ENCODE data around the gene TSHZ2.

Gene TSHZ2, protein sequence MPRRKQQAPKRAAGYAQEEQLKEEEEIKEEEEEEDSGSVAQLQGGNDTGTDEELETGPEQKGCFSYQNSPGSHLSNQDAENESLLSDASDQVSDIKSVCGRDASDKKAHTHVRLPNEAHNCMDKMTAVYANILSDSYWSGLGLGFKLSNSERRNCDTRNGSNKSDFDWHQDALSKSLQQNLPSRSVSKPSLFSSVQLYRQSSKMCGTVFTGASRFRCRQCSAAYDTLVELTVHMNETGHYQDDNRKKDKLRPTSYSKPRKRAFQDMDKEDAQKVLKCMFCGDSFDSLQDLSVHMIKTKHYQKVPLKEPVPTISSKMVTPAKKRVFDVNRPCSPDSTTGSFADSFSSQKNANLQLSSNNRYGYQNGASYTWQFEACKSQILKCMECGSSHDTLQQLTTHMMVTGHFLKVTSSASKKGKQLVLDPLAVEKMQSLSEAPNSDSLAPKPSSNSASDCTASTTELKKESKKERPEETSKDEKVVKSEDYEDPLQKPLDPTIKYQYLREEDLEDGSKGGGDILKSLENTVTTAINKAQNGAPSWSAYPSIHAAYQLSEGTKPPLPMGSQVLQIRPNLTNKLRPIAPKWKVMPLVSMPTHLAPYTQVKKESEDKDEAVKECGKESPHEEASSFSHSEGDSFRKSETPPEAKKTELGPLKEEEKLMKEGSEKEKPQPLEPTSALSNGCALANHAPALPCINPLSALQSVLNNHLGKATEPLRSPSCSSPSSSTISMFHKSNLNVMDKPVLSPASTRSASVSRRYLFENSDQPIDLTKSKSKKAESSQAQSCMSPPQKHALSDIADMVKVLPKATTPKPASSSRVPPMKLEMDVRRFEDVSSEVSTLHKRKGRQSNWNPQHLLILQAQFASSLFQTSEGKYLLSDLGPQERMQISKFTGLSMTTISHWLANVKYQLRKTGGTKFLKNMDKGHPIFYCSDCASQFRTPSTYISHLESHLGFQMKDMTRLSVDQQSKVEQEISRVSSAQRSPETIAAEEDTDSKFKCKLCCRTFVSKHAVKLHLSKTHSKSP (N-terminal part only)

DNA sequence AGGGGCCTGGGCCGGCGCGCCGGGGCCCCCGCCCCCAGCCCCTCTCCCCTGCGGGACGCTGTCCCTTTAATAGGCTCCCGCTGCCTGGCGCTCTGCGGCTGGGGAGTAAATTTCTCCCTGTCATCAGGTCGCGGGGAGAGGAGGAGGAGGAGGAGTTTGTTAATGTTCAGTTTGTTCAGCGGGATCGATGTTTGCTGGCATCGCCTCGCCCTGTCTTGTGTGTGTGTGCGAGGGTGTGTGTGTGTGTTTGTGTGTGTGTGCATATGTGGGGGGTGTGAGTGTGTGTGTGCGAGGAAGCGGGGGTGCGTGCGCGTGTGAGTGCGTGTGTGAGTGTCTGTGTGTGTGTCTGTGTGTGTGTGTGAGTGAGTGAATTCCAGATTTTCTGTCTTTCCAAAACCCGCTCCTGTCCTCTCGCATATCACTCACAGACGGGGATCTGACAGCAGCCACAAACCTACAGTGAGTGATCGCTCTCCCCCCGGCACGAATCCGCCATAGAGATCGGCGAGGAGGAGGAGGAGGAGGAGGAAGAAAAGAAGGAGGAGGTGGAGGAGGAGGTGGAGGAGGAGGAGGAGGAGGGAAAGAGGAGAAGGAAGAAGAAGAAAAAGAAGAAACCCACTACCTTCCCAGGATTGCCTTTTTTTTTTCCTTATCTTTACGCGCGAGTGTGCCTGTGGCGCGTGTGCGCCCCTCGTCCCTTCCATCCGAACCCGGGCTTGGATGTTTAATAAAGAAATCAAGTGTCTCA lies at the start of gene TSHZ2:
Gene TSHZ2 (plus strand): TSS at position 169 of the 748 bp plus-strand sequence. CDS start 936 bp downstream, outside the sequence.
- DNase-seq (ENCODE audit: low read depth in 2 of 2), result peak; percentile 21 to 70
- TF ChIP-seq, protein P1, sequence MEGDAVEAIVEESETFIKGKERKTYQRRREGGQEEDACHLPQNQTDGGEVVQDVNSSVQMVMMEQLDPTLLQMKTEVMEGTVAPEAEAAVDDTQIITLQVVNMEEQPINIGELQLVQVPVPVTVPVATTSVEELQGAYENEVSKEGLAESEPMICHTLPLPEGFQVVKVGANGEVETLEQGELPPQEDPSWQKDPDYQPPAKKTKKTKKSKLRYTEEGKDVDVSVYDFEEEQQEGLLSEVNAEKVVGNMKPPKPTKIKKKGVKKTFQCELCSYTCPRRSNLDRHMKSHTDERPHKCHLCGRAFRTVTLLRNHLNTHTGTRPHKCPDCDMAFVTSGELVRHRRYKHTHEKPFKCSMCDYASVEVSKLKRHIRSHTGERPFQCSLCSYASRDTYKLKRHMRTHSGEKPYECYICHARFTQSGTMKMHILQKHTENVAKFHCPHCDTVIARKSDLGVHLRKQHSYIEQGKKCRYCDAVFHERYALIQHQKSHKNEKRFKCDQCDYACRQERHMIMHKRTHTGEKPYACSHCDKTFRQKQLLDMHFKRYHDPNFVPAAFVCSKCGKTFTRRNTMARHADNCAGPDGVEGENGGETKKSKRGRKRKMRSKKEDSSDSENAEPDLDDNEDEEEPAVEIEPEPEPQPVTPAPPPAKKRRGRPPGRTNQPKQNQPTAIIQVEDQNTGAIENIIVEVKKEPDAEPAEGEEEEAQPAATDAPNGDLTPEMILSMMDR (IDR thresholded peaks at IDR 0.05; ENCODE audit: low read depth, low read length), result no peak
- peak within 1 kb of the TSS; percentile 49 to 59 for H3K4me3 ChIP-seq (replicated peaks in 1 of 2; ENCODE audit: low read depth in 2 of 2, low read length in 2 of 2)

DNA sequence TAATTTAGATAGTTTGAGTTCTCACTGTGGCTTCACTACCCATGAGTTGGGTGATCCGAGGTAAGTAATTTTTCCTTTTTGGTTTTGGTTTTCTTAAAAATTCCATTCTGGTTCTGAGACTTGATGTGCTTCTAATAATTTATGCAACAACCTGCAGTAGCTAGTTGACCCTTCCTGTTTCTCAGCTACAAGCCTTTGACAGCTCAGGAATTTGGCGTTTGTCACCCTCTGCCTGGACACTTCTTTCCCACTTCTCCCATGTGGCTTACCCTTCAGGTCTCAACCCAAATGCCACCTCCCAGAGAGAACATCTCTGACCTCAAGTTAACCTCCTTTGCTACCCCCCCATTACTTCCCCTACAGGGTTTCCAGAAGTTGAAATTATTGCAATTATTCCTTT lies 49.7 kb upstream of the TSHZ2 start:
- no peak for DNase-seq (ENCODE audit: low read depth in 2 of 2)
- TF ChIP-seq, protein P1 (IDR thresholded peaks at IDR 0.05; ENCODE audit: low read depth, low read length), result no peak
- no peak overlapping the region for H3K4me3 ChIP-seq (replicated peaks in 1 of 2; ENCODE audit: low read depth in 2 of 2, low read length in 2 of 2)

DNA sequence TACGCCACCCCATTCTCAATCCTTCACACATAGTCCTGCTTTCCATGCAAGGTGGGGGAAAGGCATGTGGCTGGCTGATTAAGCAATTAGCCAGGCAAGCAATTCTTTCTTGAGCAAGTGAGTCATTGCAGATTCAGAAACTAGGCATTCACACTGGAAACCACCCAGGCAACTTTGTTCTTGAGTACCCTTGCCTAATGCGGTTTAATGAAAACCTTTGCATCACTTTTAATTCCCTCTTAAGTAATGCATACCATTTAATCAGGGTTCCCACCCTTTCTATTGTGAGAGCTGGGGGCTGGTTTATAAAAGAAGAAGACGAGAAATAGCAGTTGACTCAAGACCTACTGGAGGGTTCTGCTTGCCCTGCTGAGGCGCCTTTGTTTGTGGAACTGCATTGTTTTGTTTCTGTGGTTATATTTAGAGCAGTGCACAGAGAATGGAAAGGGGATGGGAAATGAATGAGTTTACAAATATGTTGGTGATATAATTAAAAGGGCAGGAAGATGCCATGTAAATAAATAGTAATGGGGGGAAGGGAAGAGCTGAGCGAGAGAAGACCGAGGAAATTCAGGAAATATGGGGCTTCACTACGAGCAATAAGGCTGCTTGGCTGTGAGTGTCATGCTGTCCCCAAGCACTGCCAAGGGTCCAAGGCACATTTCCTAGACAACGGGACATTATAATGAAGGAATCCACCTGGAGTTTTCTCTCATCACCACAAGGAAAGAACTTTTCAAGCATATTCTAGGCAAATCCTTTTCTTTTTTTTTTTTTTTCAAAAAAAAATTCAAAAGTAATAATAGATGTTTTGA lies 48.8 kb upstream of the TSHZ2 start:
- no peak overlapping the region for H3K4me3 ChIP-seq (replicated peaks in 1 of 2; ENCODE audit: low read depth in 2 of 2, low read length in 2 of 2)
- peak; percentile 80 to 90 for DNase-seq (ENCODE audit: low read depth in 2 of 2)
- TF ChIP-seq, protein P1 (IDR thresholded peaks at IDR 0.05; ENCODE audit: low read depth, low read length), result no peak

DNA sequence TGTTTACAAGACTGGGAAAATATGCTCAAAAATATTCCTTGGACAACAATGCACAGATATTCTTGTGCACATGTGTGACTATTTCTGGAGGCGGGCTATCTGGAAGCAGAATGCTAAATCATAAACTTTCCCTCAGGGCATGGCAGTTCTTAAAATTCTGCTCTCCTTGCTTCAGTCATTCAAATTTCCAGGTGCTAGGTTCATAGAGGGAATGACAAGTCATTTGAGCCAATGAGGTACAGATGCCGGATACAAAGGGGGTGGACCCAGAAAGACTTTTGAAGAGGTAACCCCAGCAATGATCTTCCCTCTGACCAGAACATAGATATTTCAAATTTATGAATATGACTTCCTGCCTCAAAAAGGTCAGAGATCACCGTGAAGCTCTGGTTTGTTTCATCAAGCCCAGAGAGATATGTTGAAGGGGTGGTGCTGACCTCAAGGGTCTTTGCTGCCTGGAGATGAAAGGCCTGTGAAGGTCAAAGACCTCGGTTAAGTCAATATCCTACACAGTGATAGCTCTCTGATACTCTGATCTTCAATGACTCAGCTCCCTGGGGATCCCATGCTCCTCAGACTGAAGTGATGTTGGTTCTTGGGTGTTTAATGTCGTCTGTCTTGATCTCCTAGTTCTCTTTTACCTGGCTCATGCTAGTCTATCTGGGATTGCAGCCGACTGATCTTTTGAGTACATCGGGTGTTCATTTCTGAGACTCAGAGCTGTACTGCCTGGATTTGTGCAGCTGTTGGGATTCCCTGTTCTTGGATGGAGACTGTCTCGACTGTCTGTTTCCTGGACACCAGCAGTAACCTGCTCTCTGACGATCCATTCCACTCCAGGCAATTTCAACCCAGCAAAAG lies 47.5 kb upstream of the TSHZ2 start:
- TF ChIP-seq, protein P1 (IDR thresholded peaks at IDR 0.05; ENCODE audit: low read depth, low read length), result no peak
- DNase-seq (ENCODE audit: low read depth in 2 of 2), result no peak
- H3K4me3 ChIP-seq (replicated peaks in 1 of 2; ENCODE audit: low read depth in 2 of 2, low read length in 2 of 2), result no peak overlapping the region

DNA sequence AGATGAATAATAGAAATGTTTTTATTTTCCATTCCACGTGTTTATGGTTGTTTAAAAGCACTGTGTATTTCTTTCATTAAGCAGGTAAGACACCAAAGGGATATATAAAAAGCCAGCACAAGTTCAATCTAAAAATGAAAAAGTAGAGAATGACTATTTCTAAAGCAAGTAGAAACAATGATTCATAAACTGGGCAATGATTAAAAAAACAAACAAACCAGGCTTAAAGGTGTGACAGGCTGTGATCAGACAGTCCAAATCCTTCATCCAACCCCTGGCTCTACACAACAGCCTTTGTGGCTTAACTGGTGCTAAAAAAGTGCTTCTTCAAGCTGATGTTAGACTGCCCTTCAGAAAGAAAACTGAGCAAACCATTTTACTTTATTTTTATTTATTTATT lies 45.7 kb upstream of the TSHZ2 start:
- no peak overlapping the region for H3K4me3 ChIP-seq (replicated peaks in 1 of 2; ENCODE audit: low read depth in 2 of 2, low read length in 2 of 2)
- DNase-seq (ENCODE audit: low read depth in 2 of 2), result no peak
- TF ChIP-seq, protein P1 (IDR thresholded peaks at IDR 0.05; ENCODE audit: low read depth, low read length), result no peak

Measured in cardiac fibroblast (primary cell).